GM23248 (cell line): Measurements from ENCODE around the gene HTT.

Experiments used
- EZH2 ChIP-seq: fragments of 200-600 bp; sonication (generic); IDR thresholded peaks from 2 replicates; pipeline ENCODE4 v1.6.1; 2018; ENCODE audit warnings: antibody characterized with exemption, mild to moderate bottlenecking; ENCODE audit not compliant: insufficient read depth, poor library complexity, severe bottlenecking
- EZH2phosphoT487 ChIP-seq: fragments of 200-600 bp; sonication (generic); IDR thresholded peaks from 2 replicates; pipeline ENCODE4 v1.6.1; 2018; ENCODE audit warnings: antibody characterized with exemption, moderate library complexity, mild to moderate bottlenecking, low read depth; ENCODE audit not compliant: insufficient read depth

- TF ChIP-seq EZH2phosphoT487 (no peak), EZH2 (no peak)
Observed at GRCh38 chr4:3043282-3044020, 31.0 kb upstream of the HTT start.
